Mesendoderm (in vitro differentiated cells): ENCODE data around the gene POLR3GL.

Experiments
- DNase-seq: peaks from one replicate; pipeline ENCODE4 v3.0.0; 2013
- H2AK5ac ChIP-seq: 2 replicates; pipeline ENCODE4 v1.6.1; 2013; ENCODE audit warnings: low read length, inconsistent platforms
- H2BK120ac ChIP-seq: 2 replicates; pipeline ENCODE4 v1.6.1; 2013; ENCODE audit warnings: low read depth, mild to moderate bottlenecking, low read length, moderate library complexity, mixed read lengths
- H2BK15ac ChIP-seq: replicated peaks from 2 replicates; pipeline ENCODE4 v1.6.1; 2013; ENCODE audit warnings: low read depth, mild to moderate bottlenecking, moderate library complexity
- H2BK5ac ChIP-seq: 2 replicates; pipeline ENCODE4 v1.6.1; 2013; ENCODE audit warnings: low read length, inconsistent platforms
- H3K18ac ChIP-seq: 2 replicates; pipeline ENCODE4 v1.6.1; 2013; ENCODE audit warnings: mild to moderate bottlenecking, low read length, mixed read lengths
- H3K23ac ChIP-seq: one replicate; pipeline ENCODE4 v1.6.1; 2013; ENCODE audit warnings: low read length
- H3K27ac ChIP-seq: 2 replicates; pipeline ENCODE4 v1.5.1; 2013; ENCODE audit warnings: low read depth, mild to moderate bottlenecking, inconsistent platforms, low read length, moderate library complexity
- H3K27me3 ChIP-seq: 2 replicates; pipeline ENCODE4 v1.6.1; 2013; ENCODE audit warnings: low read length, control low read depth, mild to moderate bottlenecking, inconsistent platforms; ENCODE audit not compliant: insufficient read depth, poor library complexity
- H3K36me3 ChIP-seq: 2 replicates; pipeline ENCODE4 v1.6.1; 2013; ENCODE audit warnings: low read length, inconsistent platforms; ENCODE audit not compliant: control insufficient read depth, insufficient read depth
- H3K4ac ChIP-seq: one replicate; pipeline ENCODE4 v1.6.1; 2013; ENCODE audit warnings: low read depth, mild to moderate bottlenecking, low read length, moderate library complexity
- H3K4me1 ChIP-seq: 2 replicates; pipeline ENCODE4 v1.6.1; 2013; ENCODE audit warnings: low read depth, low read length, inconsistent platforms; ENCODE audit not compliant: control insufficient read depth
- H3K4me2 ChIP-seq: 2 replicates; pipeline ENCODE4 v1.6.1; 2013; ENCODE audit warnings: low read length
- H3K4me3 ChIP-seq: 2 replicates; pipeline ENCODE4 v1.5.1; 2013; ENCODE audit warnings: mild to moderate bottlenecking, low read length
- H3K56ac ChIP-seq: one replicate; pipeline ENCODE4 v1.6.1; 2013; ENCODE audit warnings: low read length
- H3K79me1 ChIP-seq: 2 replicates; pipeline ENCODE4 v1.6.1; 2013; ENCODE audit warnings: low read length, inconsistent platforms
- H3K79me2 ChIP-seq: 2 replicates; pipeline ENCODE4 v1.6.1; 2013; ENCODE audit warnings: mild to moderate bottlenecking, low read length; ENCODE audit not compliant: control insufficient read depth, insufficient read depth
- H3K9ac ChIP-seq: 2 replicates; pipeline ENCODE4 v1.6.1; 2013; ENCODE audit warnings: low read length, inconsistent platforms
- H4K5ac ChIP-seq: one replicate; pipeline ENCODE4 v1.6.1; 2013; ENCODE audit warnings: low read length
- H4K8ac ChIP-seq: one replicate; pipeline ENCODE4 v1.6.1; 2013; ENCODE audit warnings: low read depth, mild to moderate bottlenecking, control low read depth, low read length, moderate library complexity
- WGBS: extraction: QIAGEN DNeasy Blood & Tissue Kit; methylation state at CpG from one replicate; pipeline ENCODE4 v1.1.7; 2013; ENCODE audit warnings: low lambda C conversion rate, missing lambda C conversion rate; ENCODE audit not compliant: insufficient coverage; ENCODE audit errors: extremely low coverage; 5-methylcytosine and 5-hydroxymethylcytosine counted together

The POLR3GL gene

DNA sequence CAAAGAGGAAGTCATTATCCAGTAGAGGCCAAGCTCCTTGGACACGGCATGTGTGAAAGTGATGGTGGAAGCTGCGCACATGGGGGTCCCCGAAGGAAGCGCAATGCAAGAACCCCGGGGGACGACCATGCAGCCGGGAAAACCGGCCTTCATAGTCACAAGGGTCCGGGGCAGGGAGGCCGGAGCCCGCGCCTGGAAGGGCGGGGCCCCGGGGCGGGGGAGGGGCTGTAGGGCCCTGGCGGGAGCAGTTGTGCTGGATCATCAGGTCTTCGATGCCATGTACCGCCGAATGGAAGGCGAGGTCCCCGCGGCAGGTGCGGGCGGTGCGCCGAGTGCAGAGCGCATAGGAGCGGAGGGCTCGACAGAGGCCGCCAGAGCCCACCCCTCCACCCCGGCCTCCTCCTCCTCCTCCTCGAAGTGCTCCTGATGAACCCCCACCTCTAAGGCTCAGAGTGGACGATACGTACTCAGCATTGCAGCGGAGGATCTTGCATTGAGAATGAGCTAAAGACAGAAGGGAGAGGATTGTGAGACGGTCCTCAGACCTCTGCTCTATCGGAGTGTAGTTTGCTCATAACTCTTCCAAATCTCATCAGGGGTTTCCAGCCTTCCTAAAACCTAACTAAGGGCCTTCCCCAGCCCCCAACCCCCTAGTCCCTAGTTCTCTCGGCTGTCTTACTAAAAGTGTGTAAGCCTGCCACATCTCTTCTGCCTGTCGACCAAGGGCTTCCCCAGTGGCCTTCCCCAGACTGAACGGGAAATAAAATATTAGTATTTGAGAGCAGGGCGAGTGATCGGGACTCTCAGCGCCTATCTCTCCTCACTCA is 55.0 kb downstream of the POLR3GL start:
- no peak overlapping the region for H3K18ac ChIP-seq
- no peak overlapping the region for H2AK5ac ChIP-seq
- H3K4me2 ChIP-seq = peak overlapping the region; percentile 12
- H3K36me3 ChIP-seq = no peaks in the 10 kb centered on the region
- peak overlapping the region; percentile 44 for H3K9ac ChIP-seq
- WGBS = no CpG with 5 or more reads among the region's 43 CpGs
- H3K23ac ChIP-seq = no peak overlapping the region
- no peaks in the 10 kb centered on the region for H3K79me1 ChIP-seq
- no peak overlapping the region for H2BK15ac ChIP-seq
- H3K27ac ChIP-seq = no peak overlapping the region
- H4K8ac ChIP-seq = no peak overlapping the region
- peak overlapping the region; percentile 53 for H3K56ac ChIP-seq
- peaks cover 2% of the 10 kb centered on the region for H3K4me1 ChIP-seq
- H3K4ac ChIP-seq = no peak overlapping the region
- no peak overlapping the region for H3K4me3 ChIP-seq
- H2BK120ac ChIP-seq = no peak overlapping the region
- H3K27me3 ChIP-seq = peaks cover 8% of the 10 kb centered on the region
- no peak overlapping the region for H2BK5ac ChIP-seq
- peak; percentile 31 for DNase-seq
- no peaks in the 10 kb centered on the region for H3K79me2 ChIP-seq
- H4K5ac ChIP-seq = no peak overlapping the region

DNA sequence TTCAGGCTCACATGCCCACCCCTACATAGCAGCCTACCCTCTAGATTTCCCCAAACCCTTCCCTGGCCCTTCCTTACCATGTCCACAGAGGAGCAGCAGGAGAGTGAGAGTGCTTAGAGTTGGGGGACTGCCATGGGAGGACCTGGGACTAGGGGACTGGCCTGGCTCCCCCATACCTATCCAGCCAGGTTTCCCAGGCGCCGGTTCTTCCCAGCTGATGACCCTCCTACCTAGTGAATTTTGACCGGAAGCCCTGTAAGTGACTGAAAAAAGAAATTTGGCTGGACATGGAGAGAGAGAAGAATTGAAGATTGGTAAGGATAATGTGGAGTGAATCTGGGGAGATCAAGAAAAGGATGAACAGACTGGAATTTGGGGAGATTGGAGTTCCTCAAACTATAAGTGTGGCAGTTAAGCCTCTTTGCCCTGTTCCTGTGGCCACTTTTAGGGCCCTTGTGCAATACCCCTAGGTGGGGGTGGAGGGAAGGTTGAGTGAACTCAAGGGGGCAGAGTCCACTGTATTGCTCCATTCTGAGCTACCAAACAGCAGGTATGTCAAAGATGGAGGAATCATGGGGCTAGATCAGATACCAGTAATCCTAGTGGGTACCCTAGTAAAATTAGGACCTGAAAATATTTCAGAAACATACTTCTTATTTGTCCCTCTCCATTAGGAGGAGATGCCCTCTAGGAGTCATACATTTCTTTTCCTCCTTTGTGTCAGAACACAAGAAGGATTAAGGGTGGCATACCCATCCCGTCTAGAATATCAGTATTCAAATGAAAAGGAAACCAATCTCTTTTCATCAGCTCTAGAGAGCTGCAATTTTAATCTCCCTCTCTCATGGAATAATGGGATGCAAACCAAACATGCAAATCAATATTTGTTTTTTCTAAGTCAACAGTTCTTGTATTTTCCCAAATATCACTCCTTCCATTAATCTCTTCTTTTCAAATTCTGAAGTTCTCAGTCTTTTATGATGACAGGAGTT is 55.9 kb downstream of the POLR3GL start:
- no peak overlapping the region for H3K4me3 ChIP-seq
- no peak overlapping the region for H2BK120ac ChIP-seq
- H2AK5ac ChIP-seq = no peak overlapping the region
- no peak overlapping the region for H3K18ac ChIP-seq
- no peak overlapping the region for H3K27ac ChIP-seq
- no peak for DNase-seq
- no peak overlapping the region for H3K9ac ChIP-seq
- no peak overlapping the region for H4K8ac ChIP-seq
- no peak overlapping the region for H3K4me2 ChIP-seq
- no peaks in the 10 kb centered on the region for H3K79me2 ChIP-seq
- WGBS = no CpG with 5 or more reads among the region's 4 CpGs
- peaks cover 8% of the 10 kb centered on the region for H3K27me3 ChIP-seq
- H2BK5ac ChIP-seq = no peak overlapping the region
- H3K23ac ChIP-seq = no peak overlapping the region
- no peak overlapping the region for H4K5ac ChIP-seq
- no peak overlapping the region for H2BK15ac ChIP-seq
- H3K56ac ChIP-seq = no peak overlapping the region
- H3K4ac ChIP-seq = no peak overlapping the region
- peaks cover 2% of the 10 kb centered on the region for H3K4me1 ChIP-seq
- H3K79me1 ChIP-seq = no peaks in the 10 kb centered on the region
- H3K36me3 ChIP-seq = no peaks in the 10 kb centered on the region

DNA sequence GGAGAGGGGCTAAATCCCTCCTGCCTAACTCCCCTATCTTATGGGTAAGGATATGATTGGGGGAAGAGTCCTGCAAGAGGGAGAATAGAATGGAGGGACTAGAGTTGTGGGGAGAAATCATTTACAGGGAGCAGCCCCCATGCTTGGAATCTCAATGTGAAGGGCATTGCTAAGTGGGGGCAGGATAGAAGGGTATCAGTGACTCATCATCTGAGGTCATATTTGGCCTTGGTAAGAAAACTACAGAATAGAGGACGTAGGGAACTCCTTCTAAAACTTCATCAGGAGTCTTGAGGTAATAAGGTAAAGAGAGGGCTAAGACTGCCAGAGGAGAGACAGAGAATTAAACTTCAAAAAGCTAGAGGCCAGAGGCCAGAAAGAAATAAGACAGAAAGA is 56.6 kb downstream of the POLR3GL start:
- no CpG with 5 or more reads among the region's 1 CpG for WGBS
- Histone ChIP-seq H4K8ac (no peak overlapping the region), H3K4me1 (peaks cover 2% of the 10 kb centered on the region), H3K27ac (no peak overlapping the region), H3K4ac (no peak overlapping the region), H3K79me1 (no peaks in the 10 kb centered on the region), H3K18ac (no peak overlapping the region), H2BK120ac (no peak overlapping the region), H4K5ac (no peak overlapping the region), H3K4me3 (no peak overlapping the region), H3K79me2 (no peaks in the 10 kb centered on the region), H2AK5ac (no peak overlapping the region), H3K36me3 (no peaks in the 10 kb centered on the region), H3K9ac (no peak overlapping the region), H2BK15ac (no peak overlapping the region), H3K4me2 (no peak overlapping the region), H3K56ac (no peak overlapping the region), H3K27me3 (peaks cover 8% of the 10 kb centered on the region), H2BK5ac (no peak overlapping the region), H3K23ac (no peak overlapping the region)
- DNase-seq = no peak

DNA sequence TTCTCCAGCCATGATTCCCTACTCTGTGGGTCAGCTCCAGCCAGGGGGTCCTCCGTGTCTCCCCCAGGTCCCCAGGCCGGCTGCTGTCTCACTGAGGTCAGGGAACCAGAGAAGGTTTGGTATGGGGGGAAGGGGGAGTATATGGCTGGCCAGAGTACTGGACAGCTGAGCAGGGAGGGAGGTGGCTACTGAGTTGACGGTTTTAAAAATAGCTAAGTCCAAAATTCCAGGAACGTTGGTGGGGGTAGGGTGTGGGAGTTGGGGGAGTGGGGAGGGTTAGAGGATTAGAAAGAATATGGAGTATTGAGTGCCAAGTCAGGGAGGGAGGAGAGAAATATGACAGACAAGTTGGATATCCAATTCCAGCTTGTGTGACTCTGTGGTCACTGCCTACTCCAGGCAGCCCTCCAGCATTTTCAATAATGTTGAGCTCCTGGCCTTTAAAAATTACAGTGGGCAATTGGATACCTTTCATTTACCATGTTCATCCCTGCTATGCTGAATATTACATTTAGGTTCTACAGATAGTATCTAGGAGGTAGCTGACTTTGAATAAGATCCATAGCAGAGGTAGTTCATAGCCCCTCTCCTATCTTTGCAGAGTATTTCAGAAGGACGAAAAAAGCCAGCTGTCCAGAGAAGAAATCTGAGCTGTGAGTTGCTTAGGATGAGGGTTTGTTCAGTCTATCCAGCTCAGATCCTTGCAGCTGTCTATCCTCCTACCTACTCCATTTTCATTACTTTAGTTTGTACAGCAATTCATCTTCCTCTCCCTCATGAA is 57.3 kb downstream of the POLR3GL start, which contains the start of gene HJV:
HJV (minus strand) TSS at position 114 of the 781 bp plus-strand sequence. CDS start 1,504 bp downstream, outside the sequence.
- peaks cover 8% of the 10 kb centered on the region for H3K27me3 ChIP-seq
- H4K8ac ChIP-seq = no peak within 1 kb of the TSS
- H3K4me1 ChIP-seq = peaks cover 2% of the 10 kb centered on the region
- no peaks in the 10 kb centered on the region for H3K79me2 ChIP-seq
- no peak within 1 kb of the TSS for H4K5ac ChIP-seq
- no peak within 1 kb of the TSS for H2BK15ac ChIP-seq
- H3K23ac ChIP-seq = no peak within 1 kb of the TSS
- H2AK5ac ChIP-seq = no peak within 1 kb of the TSS
- no peak within 1 kb of the TSS for H3K4me2 ChIP-seq
- H3K4me3 ChIP-seq = no peak within 1 kb of the TSS
- no peaks in the 10 kb centered on the region for H3K79me1 ChIP-seq
- H3K36me3 ChIP-seq = no peaks in the 10 kb centered on the region
- H3K27ac ChIP-seq = no peak within 1 kb of the TSS
- H3K18ac ChIP-seq = no peak within 1 kb of the TSS
- no peak within 1 kb of the TSS for H2BK5ac ChIP-seq
- no peak within 1 kb of the TSS for H3K56ac ChIP-seq
- H3K9ac ChIP-seq = no peak within 1 kb of the TSS
- no peak within 1 kb of the TSS for H2BK120ac ChIP-seq
- WGBS = 100% methylated on average over 1 of the region's 5 CpGs
- no peak for DNase-seq
- H3K4ac ChIP-seq = no peak within 1 kb of the TSS

DNA sequence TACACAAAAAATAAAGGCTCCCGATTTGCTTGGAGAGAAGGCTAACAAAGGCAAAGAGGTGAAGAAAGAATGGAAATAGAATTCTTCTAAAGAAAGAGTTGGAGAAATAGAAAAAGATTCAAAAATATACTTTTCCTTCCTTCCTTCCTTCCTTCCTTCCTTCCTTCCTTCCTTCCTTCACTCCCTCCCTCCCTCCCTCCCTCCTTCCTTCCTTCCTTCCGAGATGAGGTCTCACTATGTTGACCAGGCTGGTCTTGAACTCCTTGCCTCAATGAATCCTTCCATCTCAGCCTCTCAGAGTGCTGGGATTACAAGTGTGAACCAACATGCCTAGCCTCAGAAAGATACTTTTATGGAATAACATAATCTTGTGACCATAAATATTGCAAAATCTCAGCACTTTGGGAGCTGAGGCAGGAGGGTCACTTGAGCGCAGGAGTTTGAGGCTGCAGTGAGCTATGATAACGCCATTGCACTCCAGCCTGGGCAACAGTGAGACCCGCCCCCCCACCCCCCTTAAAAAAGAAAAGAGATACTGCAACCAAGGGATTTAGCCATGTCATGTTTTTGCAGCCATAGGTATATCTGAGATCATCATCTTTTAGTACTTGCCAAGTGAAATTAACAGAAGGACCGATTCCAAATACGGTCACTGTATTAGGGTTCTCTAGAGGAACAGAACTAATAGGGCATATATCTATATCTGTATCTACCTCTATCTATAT is 58.1 kb downstream of the POLR3GL start:
- Histone ChIP-seq H3K27ac (no peak overlapping the region), H3K9ac (no peak overlapping the region), H3K4me1 (peaks cover 2% of the 10 kb centered on the region), H3K36me3 (no peaks in the 10 kb centered on the region), H3K27me3 (peaks cover 7% of the 10 kb centered on the region), H2BK15ac (no peak overlapping the region), H3K4me3 (no peak overlapping the region), H2BK5ac (no peak overlapping the region), H3K79me1 (no peaks in the 10 kb centered on the region), H3K23ac (no peak overlapping the region), H2AK5ac (no peak overlapping the region), H2BK120ac (no peak overlapping the region), H3K18ac (no peak overlapping the region), H4K5ac (no peak overlapping the region), H3K79me2 (no peaks in the 10 kb centered on the region), H3K56ac (no peak overlapping the region), H3K4ac (no peak overlapping the region), H4K8ac (no peak overlapping the region), H3K4me2 (no peak overlapping the region)
- DNase-seq = no peak
- no CpG with 5 or more reads among the region's 7 CpGs for WGBS
